HCT116 (cell line): ENCODE results near the gene TFCP2L1. TPM values are rescaled to one million over a fixed set of nuclear protein-coding genes. Genes with fewer than 3 reads are reported as not detected.

Experiments
- ATAC-seq: fragments of 200-7000 bp; cut with Tn5 transposase; 2 replicates; pipeline ENCODE4 v1.9.1; 2020; ENCODE audit warnings: mild to moderate bottlenecking, moderate library complexity
- BruUV-seq: library from RNA; stranded (reverse); fragments of 400-500 nt; replicated peaks from 2 replicates; lab custom pipeline; 2021; lab: Mats Ljungman, UMichigan
- CTCF ChIA-PET: fragments of 300-600 bp; sonication (Branson Sonifier 250); formaldehyde crosslinking; loops from one replicate; lab custom pipeline; 2021; ENCODE audit warnings: antibody characterized with exemption; lab: Charles Lee
- POLR2A ChIA-PET: fragments of 300-600, 350-600 bp; sonication (Branson Sonifier 250); formaldehyde crosslinking; loops from one replicate; lab custom pipeline; 2021; ENCODE audit warnings: antibody characterized with exemption; lab: Charles Lee
- RAD21 ChIA-PET, 2 experiments: fragments of 300-600 bp; sonication (Branson Sonifier 250); formaldehyde crosslinking; loops; one replicate each; lab custom pipeline; 2023; ENCODE audit warnings: low total read pairs in 2 of 2; ENCODE audit not compliant: uncharacterized antibody in 2 of 2, unreplicated experiment in 2 of 2, low non-redundant PET in 1 of 2; lab: Charles Lee
- DNase-seq: peaks from one replicate; pipeline ENCODE4 v3.0.0-alpha.2; 2010; ENCODE audit warnings: low read depth, low spot score
- H2AFZ ChIP-seq: fragments of 200-600 bp; shearing (Covaris generic), sonication (generic); 2 replicates; pipeline ENCODE4 v1.6.1; 2017; ENCODE audit warnings: low read depth, mixed run types, mixed read lengths, antibody characterized with exemption, low read length; ENCODE audit not compliant: poor library complexity, severe bottlenecking
- H3K27ac ChIP-seq: 2 replicates; pipeline ENCODE4 v1.5.1; 2012; ENCODE audit warnings: low read depth, low read length
- H3K27me3 ChIP-seq: fragments of 200-600 bp; sonication (generic); 2 replicates; pipeline ENCODE4 v1.6.1; 2016; ENCODE audit warnings: mixed run types, low read length, mixed read lengths; ENCODE audit not compliant: insufficient read depth
- H3K36me3 ChIP-seq, 2 experiments: fragments of 200-500 bp in 1 of 2; fragments of 200-600 bp in 1 of 2; sonication (Bioruptor generic) in 1 of 2; sonication (generic) in 1 of 2; 2 replicates each; pipeline versions ENCODE4 v1.5.1 to v1.6.1; 2014 to 2016; ENCODE audit warnings: low read length in 2 of 2, inconsistent platforms in 1 of 2, mixed read lengths in 1 of 2, mixed run types in 1 of 2; ENCODE audit not compliant: insufficient read depth in 2 of 2, control insufficient read depth in 1 of 2
- H3K4me1 ChIP-seq, 2 experiments: fragments of 200-600 bp in 1 of 2; sonication (generic) in 1 of 2; 2 replicates each; pipeline versions ENCODE4 v1.5.1 to v1.6.1; 2012 to 2017; ENCODE audit warnings: low read length in 2 of 2, inconsistent platforms in 1 of 2, mild to moderate bottlenecking in 1 of 2, mixed read lengths in 1 of 2, mixed run types in 1 of 2, moderate library complexity in 1 of 2; ENCODE audit not compliant: insufficient read depth in 2 of 2, control insufficient read depth in 1 of 2
- H3K4me2 ChIP-seq: fragments of 200-600 bp; sonication (generic); 2 replicates; pipeline ENCODE4 v1.6.1; 2017; ENCODE audit warnings: mixed run types, low read length, mixed read lengths
- H3K4me3 ChIP-seq, 2 experiments: fragments of 200-600 bp in 1 of 2; sonication (generic) in 1 of 2; replicated peaks in 1 of 2; 2 replicates each; pipeline ENCODE4 v1.5.1; 2011 to 2016; ENCODE audit warnings: low read length in 2 of 2, control low read depth in 1 of 2, low read depth in 1 of 2, mild to moderate bottlenecking in 1 of 2, mixed read lengths in 1 of 2, mixed run types in 1 of 2
- H3K79me2 ChIP-seq: fragments of 200-600 bp; sonication (generic); 2 replicates; pipeline ENCODE4 v1.6.1; 2017; ENCODE audit warnings: mild to moderate bottlenecking, mixed run types, low read length, moderate library complexity, mixed read lengths; ENCODE audit not compliant: insufficient read depth
- H3K9ac ChIP-seq: fragments of 200-600 bp; sonication (generic); 2 replicates; pipeline ENCODE4 v1.6.1; 2016; ENCODE audit warnings: low read length, mixed read lengths
- H3K9me2 ChIP-seq: fragments of 200-600 bp; sonication (generic), shearing (Covaris generic); 2 replicates; pipeline ENCODE4 v1.6.1; 2017; ENCODE audit warnings: mixed run types, mild to moderate bottlenecking, moderate library complexity; ENCODE audit not compliant: insufficient read depth
- H3K9me3 ChIP-seq, 2 experiments: fragments of 200-500 bp in 1 of 2; fragments of 200-600 bp in 1 of 2; sonication (Bioruptor generic) in 1 of 2; sonication (generic) in 1 of 2; 2 replicates each; pipeline ENCODE4 v1.6.1; 2014 to 2017; ENCODE audit warnings: low read length in 2 of 2, mixed read lengths in 2 of 2, inconsistent platforms in 1 of 2, low read depth in 1 of 2, mild to moderate bottlenecking in 1 of 2, mixed run types in 1 of 2, moderate library complexity in 1 of 2; ENCODE audit not compliant: control insufficient read depth in 1 of 2, insufficient read depth in 1 of 2
- H4K20me1 ChIP-seq: fragments of 200-600 bp; sonication (generic), shearing (Covaris generic); 2 replicates; pipeline ENCODE4 v1.6.1; 2017; ENCODE audit warnings: mixed run types, mild to moderate bottlenecking, moderate library complexity; ENCODE audit not compliant: insufficient read depth
- CEBPB ChIP-seq: IDR thresholded peaks from 2 replicates; pipeline ENCODE4 v1.6.1; 2012; ENCODE audit warnings: low read depth
- ELF1 ChIP-seq: IDR thresholded peaks from 2 replicates; pipeline ENCODE4 v1.6.1; 2012; ENCODE audit warnings: low read depth, borderline replicate concordance
- EZH2phosphoT487 ChIP-seq: fragments of 200-600 bp; IDR thresholded peaks from 2 replicates; pipeline ENCODE4 v1.6.1; 2018; ENCODE audit warnings: antibody characterized with exemption, borderline replicate concordance
- POLR2A ChIP-seq: IDR thresholded peaks from 2 replicates; pipeline ENCODE4 v1.7.0; 2011; ENCODE audit warnings: borderline replicate concordance; ENCODE audit not compliant: insufficient read depth, insufficient read length; ENCODE audit errors: extremely low read depth
- SIN3A ChIP-seq: IDR thresholded peaks from 2 replicates; pipeline ENCODE4 v1.6.1; 2012; ENCODE audit warnings: low read depth
- SP1 ChIP-seq: IDR thresholded peaks from 2 replicates; pipeline ENCODE4 v1.6.1; 2012; ENCODE audit warnings: low read depth
- SRF ChIP-seq: IDR thresholded peaks from 2 replicates; pipeline ENCODE4 v1.6.1; 2012; ENCODE audit warnings: low read depth
- TCF7L2 ChIP-seq: IDR thresholded peaks from 2 replicates; pipeline ENCODE4 v1.7.0; 2011; ENCODE audit warnings: borderline replicate concordance, inconsistent platforms; ENCODE audit not compliant: insufficient read depth, insufficient read length; ENCODE audit errors: extremely low read depth
- YY1 ChIP-seq: IDR thresholded peaks from 2 replicates; pipeline ENCODE4 v1.6.1; 2011; ENCODE audit warnings: low read length, low read depth, moderate library complexity, mild to moderate bottlenecking; ENCODE audit not compliant: insufficient replicate concordance; ENCODE audit errors: extremely low read depth
- ZFX ChIP-seq: fragments of 450-650 bp; IDR thresholded peaks from 2 replicates; pipeline ENCODE4 v1.6.1; 2017
- ZNF274 ChIP-seq: fragments of 200-500 bp; sonication (Bioruptor generic); IDR thresholded peaks from 2 replicates; pipeline ENCODE4 v1.6.1; 2014; ENCODE audit warnings: mild to moderate bottlenecking, low read depth, low read length, inconsistent platforms
- intact Hi-C: fragments of 100-400 bp; cut with micrococcal nuclease; formaldehyde crosslinking; loops from 2 replicates; pipeline ENCODE4 v1.10.0; 2022
- total RNA-seq: library from RNA; stranded (reverse); gene quantifications from one replicate; pipeline ENCODE4 v1.2.1, GENCODE V29; 2021; ENCODE audit not compliant: unreplicated experiment
- TF ChIP-seq, protein P1 (sequence below): IDR thresholded peaks from 2 replicates; pipeline ENCODE4 v1.6.1; 2011; ENCODE audit warnings: mild to moderate bottlenecking, low read length, moderate library complexity; ENCODE audit not compliant: insufficient replicate concordance; ENCODE audit errors: extremely low read depth
- TF ChIP-seq, protein P2 (sequence below): IDR thresholded peaks from 2 replicates; pipeline ENCODE4 v1.6.1; 2012
- TF ChIP-seq, protein P3 (sequence below): IDR thresholded peaks from 2 replicates; pipeline ENCODE4 v1.6.1; 2012; ENCODE audit warnings: low read depth
- TF ChIP-seq, protein P4 (sequence below): IDR thresholded peaks from 2 replicates; pipeline ENCODE4 v1.6.1; 2012

The TFCP2L1 gene
- total RNA-seq, 1 experiment from 2014 or later, result 8.4 TPM

DNA sequence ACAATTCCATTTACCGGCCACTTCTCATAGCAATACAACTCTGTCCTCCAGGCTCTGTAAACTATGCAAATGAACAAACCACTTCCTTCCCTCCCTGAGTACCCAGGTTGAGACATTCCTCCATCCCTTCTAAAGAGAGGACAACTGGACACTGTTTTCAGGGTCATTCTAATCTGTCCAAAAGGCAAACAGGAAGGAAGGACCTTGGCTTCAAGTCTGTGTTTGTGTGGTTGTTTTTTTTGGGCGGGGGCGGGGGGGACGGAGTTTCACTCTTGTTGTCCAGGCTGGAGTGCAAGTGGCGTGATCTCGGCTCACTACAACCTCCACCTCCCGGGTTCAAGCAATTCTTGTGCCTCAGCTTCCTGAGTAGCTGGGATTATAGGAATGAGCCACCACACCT lies 3.3 kb downstream of the TFCP2L1 start (continued):
- TF ChIP-seq, protein P1, sequence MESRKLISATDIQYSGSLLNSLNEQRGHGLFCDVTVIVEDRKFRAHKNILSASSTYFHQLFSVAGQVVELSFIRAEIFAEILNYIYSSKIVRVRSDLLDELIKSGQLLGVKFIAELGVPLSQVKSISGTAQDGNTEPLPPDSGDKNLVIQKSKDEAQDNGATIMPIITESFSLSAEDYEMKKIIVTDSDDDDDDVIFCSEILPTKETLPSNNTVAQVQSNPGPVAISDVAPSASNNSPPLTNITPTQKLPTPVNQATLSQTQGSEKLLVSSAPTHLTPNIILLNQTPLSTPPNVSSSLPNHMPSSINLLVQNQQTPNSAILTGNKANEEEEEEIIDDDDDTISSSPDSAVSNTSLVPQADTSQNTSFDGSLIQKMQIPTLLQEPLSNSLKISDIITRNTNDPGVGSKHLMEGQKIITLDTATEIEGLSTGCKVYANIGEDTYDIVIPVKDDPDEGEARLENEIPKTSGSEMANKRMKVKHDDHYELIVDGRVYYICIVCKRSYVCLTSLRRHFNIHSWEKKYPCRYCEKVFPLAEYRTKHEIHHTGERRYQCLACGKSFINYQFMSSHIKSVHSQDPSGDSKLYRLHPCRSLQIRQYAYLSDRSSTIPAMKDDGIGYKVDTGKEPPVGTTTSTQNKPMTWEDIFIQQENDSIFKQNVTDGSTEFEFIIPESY, result no peak
- no peak for TF ChIP-seq ELF1

DNA sequence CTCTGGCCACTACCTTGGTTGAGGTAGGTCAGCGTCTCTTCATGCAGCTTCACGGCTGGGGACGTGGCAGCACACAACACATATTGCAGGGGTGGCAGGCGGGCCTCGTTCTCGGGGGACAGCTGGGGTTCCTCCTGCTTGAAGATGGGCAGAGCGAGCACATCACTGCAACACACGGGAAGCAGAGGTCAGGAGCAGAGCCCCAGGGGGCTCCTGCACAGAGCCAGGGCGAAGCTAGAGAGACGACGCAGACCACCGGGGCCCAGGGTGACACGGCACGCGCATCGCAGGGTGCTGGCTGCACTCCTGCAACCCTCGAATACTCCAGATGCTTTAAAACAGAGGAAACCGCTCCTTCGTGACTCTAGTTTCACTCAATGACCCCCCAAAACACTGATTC lies 3.9 kb downstream of the TFCP2L1 start:
- BruUV-seq, result no TSS peak
- peaks cover 0 to 19% of the 10 kb centered on the region in 2 experiments; a peak in 2 of 4 replicates for H3K4me1 ChIP-seq
- H3K4me3 ChIP-seq, result no peak overlapping the region
- ChIA-PET RAD21 (no interaction called here), POLR2A (no interaction called here), CTCF (no interaction called here)
- H3K36me3 ChIP-seq, result no peaks in the 10 kb centered on the region
- H3K9me2 ChIP-seq, result no peaks in the 10 kb centered on the region
- no peaks in the 10 kb centered on the region for H3K9me3 ChIP-seq
- intact Hi-C loops, result no loop called here
- H3K9ac ChIP-seq, result no peak overlapping the region
- no peak overlapping the region for H3K27ac ChIP-seq
- ATAC-seq (no peak), DNase-seq (no peak)
- no peak overlapping the region for H2AFZ ChIP-seq
- H4K20me1 ChIP-seq, result no peaks in the 10 kb centered on the region
- no peaks in the 10 kb centered on the region for H3K27me3 ChIP-seq
- H3K4me2 ChIP-seq, result no peak overlapping the region
- TF ChIP-seq TCF7L2, result no peak
- TF ChIP-seq ZFX, result no peak
- TF ChIP-seq CEBPB, result no peak
- TF ChIP-seq, protein P2, sequence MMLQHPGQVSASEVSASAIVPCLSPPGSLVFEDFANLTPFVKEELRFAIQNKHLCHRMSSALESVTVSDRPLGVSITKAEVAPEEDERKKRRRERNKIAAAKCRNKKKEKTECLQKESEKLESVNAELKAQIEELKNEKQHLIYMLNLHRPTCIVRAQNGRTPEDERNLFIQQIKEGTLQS, result no peak
- no peak for TF ChIP-seq SIN3A
- no peak for TF ChIP-seq ZNF274
- no peak for TF ChIP-seq POLR2A
- no peak for TF ChIP-seq YY1
- TF ChIP-seq SP1, result no peak
- TF ChIP-seq ELF1, result no peak
- TF ChIP-seq, protein P3, sequence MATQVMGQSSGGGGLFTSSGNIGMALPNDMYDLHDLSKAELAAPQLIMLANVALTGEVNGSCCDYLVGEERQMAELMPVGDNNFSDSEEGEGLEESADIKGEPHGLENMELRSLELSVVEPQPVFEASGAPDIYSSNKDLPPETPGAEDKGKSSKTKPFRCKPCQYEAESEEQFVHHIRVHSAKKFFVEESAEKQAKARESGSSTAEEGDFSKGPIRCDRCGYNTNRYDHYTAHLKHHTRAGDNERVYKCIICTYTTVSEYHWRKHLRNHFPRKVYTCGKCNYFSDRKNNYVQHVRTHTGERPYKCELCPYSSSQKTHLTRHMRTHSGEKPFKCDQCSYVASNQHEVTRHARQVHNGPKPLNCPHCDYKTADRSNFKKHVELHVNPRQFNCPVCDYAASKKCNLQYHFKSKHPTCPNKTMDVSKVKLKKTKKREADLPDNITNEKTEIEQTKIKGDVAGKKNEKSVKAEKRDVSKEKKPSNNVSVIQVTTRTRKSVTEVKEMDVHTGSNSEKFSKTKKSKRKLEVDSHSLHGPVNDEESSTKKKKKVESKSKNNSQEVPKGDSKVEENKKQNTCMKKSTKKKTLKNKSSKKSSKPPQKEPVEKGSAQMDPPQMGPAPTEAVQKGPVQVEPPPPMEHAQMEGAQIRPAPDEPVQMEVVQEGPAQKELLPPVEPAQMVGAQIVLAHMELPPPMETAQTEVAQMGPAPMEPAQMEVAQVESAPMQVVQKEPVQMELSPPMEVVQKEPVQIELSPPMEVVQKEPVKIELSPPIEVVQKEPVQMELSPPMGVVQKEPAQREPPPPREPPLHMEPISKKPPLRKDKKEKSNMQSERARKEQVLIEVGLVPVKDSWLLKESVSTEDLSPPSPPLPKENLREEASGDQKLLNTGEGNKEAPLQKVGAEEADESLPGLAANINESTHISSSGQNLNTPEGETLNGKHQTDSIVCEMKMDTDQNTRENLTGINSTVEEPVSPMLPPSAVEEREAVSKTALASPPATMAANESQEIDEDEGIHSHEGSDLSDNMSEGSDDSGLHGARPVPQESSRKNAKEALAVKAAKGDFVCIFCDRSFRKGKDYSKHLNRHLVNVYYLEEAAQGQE, result no peak
- no peak for TF ChIP-seq EZH2phosphoT487
- no peak for TF ChIP-seq SRF
- TF ChIP-seq, protein P4, sequence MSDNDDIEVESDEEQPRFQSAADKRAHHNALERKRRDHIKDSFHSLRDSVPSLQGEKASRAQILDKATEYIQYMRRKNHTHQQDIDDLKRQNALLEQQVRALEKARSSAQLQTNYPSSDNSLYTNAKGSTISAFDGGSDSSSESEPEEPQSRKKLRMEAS, result no peak
- 0 out of 2 replicates have a peak, but pooled peaks cover 4% of the 10 kb centered on the region for H3K79me2 ChIP-seq
